HFF-Myc (cell line): ENCODE results near the gene PTPN20.

Experiments used
- DNase-seq: peaks from one replicate; pipeline ENCODE4 v3.0.0-alpha.2; 2011; ENCODE audit warnings: low read depth; ENCODE audit errors: extremely low read depth
- H3K4me3 ChIP-seq: replicated peaks from 2 replicates; pipeline ENCODE4 v1.5.1; 2011; ENCODE audit warnings: low read depth, mild to moderate bottlenecking, control low read depth, low read length
- TF ChIP-seq, protein P1 (sequence below): IDR thresholded peaks from 2 replicates; pipeline ENCODE4 v1.5.1; 2012; ENCODE audit warnings: mild to moderate bottlenecking, low read depth, low read length, control low read depth; ENCODE audit errors: missing control alignments

Gene PTPN20

DNA sequence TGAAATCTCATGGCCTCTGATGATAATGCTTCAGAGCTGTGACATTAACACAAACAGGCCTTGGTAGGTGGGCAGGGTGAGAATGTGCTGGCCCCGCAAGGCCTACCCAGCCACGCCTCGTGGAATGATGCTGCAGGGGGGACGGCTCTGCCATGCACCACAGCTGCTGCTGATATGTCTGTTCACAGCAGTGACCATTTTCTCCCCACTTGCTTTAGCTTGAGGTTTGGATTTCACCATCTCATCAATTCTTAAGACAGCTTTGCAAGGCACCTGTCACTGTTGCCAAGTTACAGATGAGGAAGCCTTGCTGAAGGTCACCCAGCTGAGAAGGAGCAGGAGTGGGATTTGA lies 128.3 kb downstream of the PTPN20 start:
- no peak overlapping the region for H3K4me3 ChIP-seq
- no peak for DNase-seq
- TF ChIP-seq, protein P1, sequence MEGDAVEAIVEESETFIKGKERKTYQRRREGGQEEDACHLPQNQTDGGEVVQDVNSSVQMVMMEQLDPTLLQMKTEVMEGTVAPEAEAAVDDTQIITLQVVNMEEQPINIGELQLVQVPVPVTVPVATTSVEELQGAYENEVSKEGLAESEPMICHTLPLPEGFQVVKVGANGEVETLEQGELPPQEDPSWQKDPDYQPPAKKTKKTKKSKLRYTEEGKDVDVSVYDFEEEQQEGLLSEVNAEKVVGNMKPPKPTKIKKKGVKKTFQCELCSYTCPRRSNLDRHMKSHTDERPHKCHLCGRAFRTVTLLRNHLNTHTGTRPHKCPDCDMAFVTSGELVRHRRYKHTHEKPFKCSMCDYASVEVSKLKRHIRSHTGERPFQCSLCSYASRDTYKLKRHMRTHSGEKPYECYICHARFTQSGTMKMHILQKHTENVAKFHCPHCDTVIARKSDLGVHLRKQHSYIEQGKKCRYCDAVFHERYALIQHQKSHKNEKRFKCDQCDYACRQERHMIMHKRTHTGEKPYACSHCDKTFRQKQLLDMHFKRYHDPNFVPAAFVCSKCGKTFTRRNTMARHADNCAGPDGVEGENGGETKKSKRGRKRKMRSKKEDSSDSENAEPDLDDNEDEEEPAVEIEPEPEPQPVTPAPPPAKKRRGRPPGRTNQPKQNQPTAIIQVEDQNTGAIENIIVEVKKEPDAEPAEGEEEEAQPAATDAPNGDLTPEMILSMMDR = no peak

DNA sequence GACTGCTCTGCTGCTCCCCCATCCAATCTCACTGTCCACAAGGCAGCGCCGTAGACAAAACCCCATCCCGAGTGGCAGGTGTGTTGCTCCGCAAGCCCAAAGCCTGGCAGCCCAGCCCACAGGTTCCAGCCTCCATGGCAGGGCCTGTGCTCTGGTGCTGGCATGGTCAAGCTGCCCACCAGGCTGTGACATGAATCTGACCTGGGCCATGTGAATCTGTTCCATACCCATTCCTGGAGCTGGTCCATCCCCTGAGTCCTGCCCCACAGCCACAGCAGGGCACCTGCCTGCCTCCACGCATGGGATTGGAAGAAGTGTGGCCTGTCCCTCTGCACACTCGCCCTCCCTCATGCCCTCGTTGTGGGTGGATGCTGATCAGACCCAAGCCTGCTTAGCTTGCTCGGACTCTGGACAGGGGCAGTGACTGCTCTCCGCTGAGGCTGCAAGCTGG lies 128.8 kb downstream of the PTPN20 start:
- DNase-seq = no peak
- H3K4me3 ChIP-seq = no peak overlapping the region
- TF ChIP-seq, protein P1 = no peak

DNA sequence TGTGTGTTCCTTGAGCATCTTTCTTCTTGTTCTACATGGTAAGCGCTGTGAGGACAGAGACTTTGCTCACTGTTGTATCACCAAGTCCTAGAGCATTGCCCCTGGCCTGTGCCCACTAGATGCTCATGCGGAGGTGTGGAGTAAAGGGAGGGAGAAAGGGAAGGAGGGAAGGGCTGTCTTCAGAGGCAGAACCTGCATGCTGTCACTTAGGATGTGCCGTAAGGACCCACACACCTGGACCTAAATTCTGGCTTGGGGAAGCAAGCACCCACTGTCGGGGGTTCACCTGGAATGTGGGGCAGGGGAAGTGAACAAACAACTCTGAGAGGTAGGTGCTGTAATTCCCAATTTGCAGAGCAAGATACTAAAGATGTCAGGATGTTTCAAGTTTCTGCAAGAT lies 129.5 kb downstream of the PTPN20 start:
- DNase-seq = no peak
- H3K4me3 ChIP-seq = no peak overlapping the region
- TF ChIP-seq, protein P1 = no peak

DNA sequence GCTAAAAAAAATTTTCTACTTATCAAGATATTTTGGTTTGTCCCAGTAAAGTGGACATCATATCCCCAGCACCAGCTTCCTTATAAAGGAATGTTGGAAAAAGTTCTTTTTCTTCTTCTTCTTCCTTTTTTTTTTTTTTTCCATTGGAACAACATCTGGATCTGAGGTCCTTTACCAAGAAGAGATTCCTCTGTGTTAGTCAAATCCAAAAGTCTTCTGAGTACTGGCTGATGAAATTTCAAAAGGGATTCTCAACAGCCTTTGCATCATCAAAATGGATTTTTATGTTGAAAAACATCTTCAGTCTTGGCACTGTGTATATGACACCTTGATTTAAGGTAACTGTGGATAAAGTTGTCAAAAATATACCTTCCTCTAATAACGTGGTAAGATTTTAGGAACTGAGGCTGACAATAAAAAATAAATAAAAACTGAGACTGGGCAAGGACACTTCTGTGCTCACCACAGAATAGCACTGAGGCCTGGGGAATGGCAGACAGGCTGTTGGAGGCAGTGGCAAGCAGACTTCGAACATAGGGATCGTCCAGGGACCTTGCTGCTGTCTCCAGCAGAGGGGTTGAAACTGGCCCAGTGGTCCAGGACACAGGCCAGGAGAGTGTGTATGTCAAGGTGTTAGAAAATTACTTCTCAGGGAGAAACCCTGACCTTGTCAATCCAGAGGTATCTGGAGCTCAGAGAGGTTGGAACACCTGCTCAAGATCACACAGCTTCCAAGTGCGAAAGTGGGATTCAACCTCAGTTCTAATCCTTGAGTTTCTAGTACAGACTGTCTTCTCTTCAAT lies 130.4 kb downstream of the PTPN20 start:
- H3K4me3 ChIP-seq = no peak overlapping the region
- DNase-seq = no peak
- TF ChIP-seq, protein P1 = no peak

DNA sequence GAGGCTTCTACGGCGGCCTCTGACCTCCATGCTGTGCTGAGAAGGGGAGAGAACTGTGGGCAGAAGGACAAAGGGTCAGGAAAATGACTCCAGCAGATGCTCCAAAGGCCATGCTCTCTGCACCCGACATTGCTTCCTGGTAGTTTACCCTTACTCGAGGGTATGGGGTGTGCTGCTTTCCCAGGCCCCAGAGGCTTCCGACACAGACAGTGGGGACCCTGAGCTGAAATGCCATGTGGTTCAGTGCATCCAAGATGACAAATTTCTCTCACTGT lies 130.9 kb downstream of the PTPN20 start:
- DNase-seq = no peak
- TF ChIP-seq, protein P1 = no peak
- H3K4me3 ChIP-seq = no peak overlapping the region

DNA sequence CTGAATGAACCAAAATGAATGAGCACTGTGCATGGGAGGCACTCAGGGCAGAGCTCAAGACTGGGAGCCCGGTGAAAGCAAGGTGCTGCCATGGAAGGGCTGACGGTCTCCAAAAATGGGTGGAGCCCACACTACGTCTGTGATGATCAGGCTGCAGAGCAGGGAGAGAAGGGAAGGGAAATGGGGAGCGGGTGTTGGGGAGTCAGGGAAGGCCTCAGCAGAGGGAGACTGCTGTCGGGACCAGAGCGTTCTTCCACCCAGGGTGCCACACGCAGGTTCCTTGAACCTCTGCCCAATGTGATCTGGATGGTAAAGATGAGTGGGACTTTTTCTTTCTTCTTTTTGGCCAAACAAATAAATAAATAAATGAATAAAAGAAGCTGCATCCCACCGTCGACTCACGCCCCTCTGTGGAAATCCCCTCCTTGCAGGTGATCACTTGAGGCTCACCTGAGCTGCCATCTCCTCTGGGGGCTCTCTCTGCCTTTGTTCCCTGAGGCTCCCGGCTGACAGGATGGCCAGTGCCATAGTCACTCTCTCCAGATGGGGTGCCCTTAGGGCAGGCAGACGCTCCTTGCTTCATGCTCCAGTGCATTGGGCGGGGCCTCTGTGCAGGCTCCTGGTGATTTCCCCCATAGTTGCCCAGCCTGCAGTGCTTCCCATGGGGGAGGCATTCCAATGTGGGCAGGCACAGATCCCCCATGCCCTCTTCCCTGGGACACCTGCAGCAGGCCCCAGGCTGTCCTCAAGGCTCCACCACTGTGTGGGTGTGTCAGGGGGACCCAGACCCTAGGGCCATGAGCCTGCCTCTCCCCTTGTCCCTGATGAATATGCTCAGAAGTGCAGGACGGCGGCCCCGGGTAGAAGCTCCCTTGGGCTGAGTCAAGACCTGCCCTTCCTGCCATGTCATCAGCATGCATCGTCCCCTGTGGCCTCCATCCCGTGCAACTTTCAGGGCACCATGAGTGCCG lies 131.8 kb downstream of the PTPN20 start:
- DNase-seq = no peak
- no peak overlapping the region for H3K4me3 ChIP-seq
- TF ChIP-seq, protein P1 = no peak
